HG03558 (cell line): Measurements from ENCODE around the gene CD276.

Experiments used
- ATAC-seq: cut with Tn5 transposase; IDR thresholded peaks from one replicate; pipeline ENCODE4 v1.9.1; 2021; ENCODE audit warnings: moderate number of reproducible peaks; ENCODE audit not compliant: unreplicated experiment; ENCODE audit errors: extremely low read depth

Gene CD276

GRCh38 chr15:73744293-73744692 lies 60.1 kb downstream of the CD276 start:
- ATAC-seq: no peak

- ATAC-seq: no peak
Measured at GRCh38 chr15:73745073-73745472, 60.9 kb downstream of the CD276 start.

- no peak for ATAC-seq
Measured at GRCh38 chr15:73746261-73746660, 62.1 kb downstream of the CD276 start.

GRCh38 chr15:73746883-73747282 lies 62.7 kb downstream of the CD276 start:
- ATAC-seq: no peak

- ATAC-seq: no peak
Measured at GRCh38 chr15:73747847-73748590, 63.8 kb downstream of the CD276 start.

- no peak for ATAC-seq
Measured at GRCh38 chr15:73748730-73749129, 64.5 kb downstream of the CD276 start.

- no peak for ATAC-seq
Measured at GRCh38 chr15:73749533-73749932, 65.3 kb downstream of the CD276 start.

- ATAC-seq: no peak
Measured at GRCh38 chr15:73749971-73750370, 65.8 kb downstream of the CD276 start.

- no peak for ATAC-seq
Measured at GRCh38 chr15:73750438-73750837, 66.3 kb downstream of the CD276 start.

- ATAC-seq: no peak
Measured at GRCh38 chr15:73750951-73751350, 66.8 kb downstream of the CD276 start.

GRCh38 chr15:73751511-73751898 lies 67.3 kb downstream of the CD276 start:
- no peak for ATAC-seq

- no peak for ATAC-seq
Measured at GRCh38 chr15:73751899-73752805, 68.0 kb downstream of the CD276 start.

GRCh38 chr15:73752806-73753193 lies 68.6 kb downstream of the CD276 start:
- ATAC-seq: no peak

GRCh38 chr15:73753250-73754130 lies 69.3 kb downstream of the CD276 start, which contains the start of gene INSYN1:
TSS of gene INSYN1 (minus strand) at chr15:73753351. CDS start at chr15:73751130, 2,221 bp downstream.
- no peak for ATAC-seq

- no peak for ATAC-seq
Measured at GRCh38 chr15:73754461-73754860, 70.3 kb downstream of the CD276 start.

GRCh38 chr15:73755481-73755880 lies 71.3 kb downstream of the CD276 start:
- ATAC-seq: no peak

- no peak for ATAC-seq
Measured at GRCh38 chr15:73755946-73756345, 71.8 kb downstream of the CD276 start.

GRCh38 chr15:73756390-73756789 lies 72.2 kb downstream of the CD276 start:
- ATAC-seq: no peak

- no peak for ATAC-seq
Measured at GRCh38 chr15:73756947-73757513, 72.8 kb downstream of the CD276 start.

- ATAC-seq: no peak
Measured at GRCh38 chr15:73757571-73757970, 73.4 kb downstream of the CD276 start.
